MM.1S (cell line): ENCODE data around the gene APH1B.

Experiments used
- DNase-seq: peaks from one replicate; pipeline ENCODE4 v3.0.0-alpha.2; 2015
- H2AFZ ChIP-seq: fragments of 300-600 bp; sonication (generic); 2 replicates; pipeline ENCODE4 v1.6.0; 2016; ENCODE audit warnings: antibody characterized with exemption, low read length
- H3F3A ChIP-seq: fragments of 300-600 bp; sonication (generic); 2 replicates; pipeline ENCODE4 v1.6.1; 2016; ENCODE audit warnings: mild to moderate bottlenecking, antibody characterized with exemption, low read length, moderate library complexity, mixed read lengths; ENCODE audit not compliant: insufficient read depth
- H3K27ac ChIP-seq: fragments of 300-600 bp; sonication (generic); 2 replicates; pipeline ENCODE4 v1.5.1; 2016; ENCODE audit warnings: mild to moderate bottlenecking, low read length
- H3K27me3 ChIP-seq: fragments of 300-600 bp; sonication (generic); replicated peaks from 2 replicates; pipeline ENCODE4 v1.6.0; 2016; ENCODE audit warnings: low read length; ENCODE audit not compliant: insufficient read depth
- H3K36me3 ChIP-seq: fragments of 300-600 bp; sonication (generic); replicated peaks from 2 replicates; pipeline ENCODE4 v1.6.1; 2016; ENCODE audit warnings: mild to moderate bottlenecking, low read length, mixed read lengths; ENCODE audit not compliant: insufficient read depth
- H3K4me1 ChIP-seq: fragments of 300-600 bp; sonication (generic); 2 replicates; pipeline ENCODE4 v1.6.1; 2016; ENCODE audit warnings: low read length, mixed read lengths
- H3K4me2 ChIP-seq: fragments of 300-600 bp; sonication (generic); 2 replicates; pipeline ENCODE4 v1.6.0; 2016; ENCODE audit warnings: low read depth, low read length
- H3K4me3 ChIP-seq: fragments of 300-600 bp; sonication (generic); 2 replicates; pipeline ENCODE4 v1.5.1; 2016; ENCODE audit warnings: low read length, mixed read lengths
- H3K79me2 ChIP-seq: fragments of 300-600 bp; sonication (generic); 2 replicates; pipeline ENCODE4 v1.6.1; 2016; ENCODE audit warnings: mixed run types, low read length, mixed read lengths
- H3K9ac ChIP-seq: fragments of 300-600 bp; sonication (generic); 2 replicates; pipeline ENCODE4 v1.6.1; 2016; ENCODE audit warnings: low read length, mixed read lengths
- H3K9me2 ChIP-seq: fragments of 300-600 bp; sonication (generic); replicated peaks from 2 replicates; pipeline ENCODE4 v1.6.1; 2016; ENCODE audit warnings: mild to moderate bottlenecking, low read length, mixed read lengths; ENCODE audit not compliant: insufficient read depth
- H3K9me3 ChIP-seq: fragments of 300-600 bp; sonication (generic); replicated peaks from 2 replicates; pipeline ENCODE4 v1.6.1; 2016; ENCODE audit warnings: mild to moderate bottlenecking, low read length, mixed read lengths; ENCODE audit not compliant: insufficient read depth
- H4K20me1 ChIP-seq: fragments of 300-600 bp; sonication (generic); 2 replicates; pipeline ENCODE4 v1.6.1; 2016; ENCODE audit warnings: mild to moderate bottlenecking, low read length, moderate library complexity, mixed read lengths; ENCODE audit not compliant: insufficient read depth
- EZH2 ChIP-seq: fragments of 300-600 bp; sonication (generic); optimal IDR thresholded peaks from 2 replicates; pipeline ENCODE3; 2017; ENCODE audit warnings: low read depth, mild to moderate bottlenecking, antibody characterized with exemption, low read length, mixed read lengths
- EZH2phosphoT487 ChIP-seq: fragments of 300-600 bp; sonication (generic); IDR thresholded peaks from 2 replicates; pipeline ENCODE4 v1.6.1; 2018; ENCODE audit warnings: antibody characterized with exemption, low read length
- TF ChIP-seq, protein P1 (sequence below): fragments of 300-600 bp; sonication (generic); IDR thresholded peaks from 2 replicates; pipeline ENCODE4 v1.5.1; 2016; ENCODE audit warnings: antibody characterized with exemption, low read length, mixed read lengths

The APH1B gene

DNA sequence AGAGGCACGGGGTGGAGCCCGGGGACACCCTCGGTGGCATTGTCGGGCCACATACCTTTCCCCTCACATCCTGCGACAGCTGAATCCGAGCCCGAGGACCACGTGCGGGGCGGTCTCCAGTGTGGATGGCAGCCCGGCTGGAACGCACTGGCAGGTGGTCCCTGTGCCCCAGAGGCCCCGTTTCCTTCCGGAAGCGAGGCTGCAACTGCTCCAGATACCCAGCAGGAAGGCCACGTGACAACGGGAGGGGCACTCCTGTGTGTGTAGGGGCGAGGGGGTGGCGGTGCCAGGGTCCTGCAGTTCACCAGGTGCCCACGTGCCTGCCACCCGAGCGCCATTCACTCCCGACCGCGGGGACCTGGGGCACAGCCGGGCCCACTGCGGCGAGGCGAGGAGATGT, 44.1 kb downstream of the APH1B start:
- Histone ChIP-seq H3K9me3 (no peaks in the 10 kb centered on the region), H3K4me3 (no peak overlapping the region), H3K9ac (no peak overlapping the region), H3K27me3 (no peaks in the 10 kb centered on the region), H3K27ac (no peak overlapping the region), H2AFZ (no peak overlapping the region), H3K4me2 (no peak overlapping the region), H3K4me1 (no peaks in the 10 kb centered on the region), H3F3A (no peaks in the 10 kb centered on the region), H4K20me1 (no peaks in the 10 kb centered on the region), H3K79me2 (no peaks in the 10 kb centered on the region), H3K9me2 (no peaks in the 10 kb centered on the region), H3K36me3 (no peaks in the 10 kb centered on the region)
- DNase-seq = no peak
- no peak for TF ChIP-seq EZH2
- TF ChIP-seq, protein P1, sequence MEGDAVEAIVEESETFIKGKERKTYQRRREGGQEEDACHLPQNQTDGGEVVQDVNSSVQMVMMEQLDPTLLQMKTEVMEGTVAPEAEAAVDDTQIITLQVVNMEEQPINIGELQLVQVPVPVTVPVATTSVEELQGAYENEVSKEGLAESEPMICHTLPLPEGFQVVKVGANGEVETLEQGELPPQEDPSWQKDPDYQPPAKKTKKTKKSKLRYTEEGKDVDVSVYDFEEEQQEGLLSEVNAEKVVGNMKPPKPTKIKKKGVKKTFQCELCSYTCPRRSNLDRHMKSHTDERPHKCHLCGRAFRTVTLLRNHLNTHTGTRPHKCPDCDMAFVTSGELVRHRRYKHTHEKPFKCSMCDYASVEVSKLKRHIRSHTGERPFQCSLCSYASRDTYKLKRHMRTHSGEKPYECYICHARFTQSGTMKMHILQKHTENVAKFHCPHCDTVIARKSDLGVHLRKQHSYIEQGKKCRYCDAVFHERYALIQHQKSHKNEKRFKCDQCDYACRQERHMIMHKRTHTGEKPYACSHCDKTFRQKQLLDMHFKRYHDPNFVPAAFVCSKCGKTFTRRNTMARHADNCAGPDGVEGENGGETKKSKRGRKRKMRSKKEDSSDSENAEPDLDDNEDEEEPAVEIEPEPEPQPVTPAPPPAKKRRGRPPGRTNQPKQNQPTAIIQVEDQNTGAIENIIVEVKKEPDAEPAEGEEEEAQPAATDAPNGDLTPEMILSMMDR = no peak
- TF ChIP-seq EZH2phosphoT487 = no peak

DNA sequence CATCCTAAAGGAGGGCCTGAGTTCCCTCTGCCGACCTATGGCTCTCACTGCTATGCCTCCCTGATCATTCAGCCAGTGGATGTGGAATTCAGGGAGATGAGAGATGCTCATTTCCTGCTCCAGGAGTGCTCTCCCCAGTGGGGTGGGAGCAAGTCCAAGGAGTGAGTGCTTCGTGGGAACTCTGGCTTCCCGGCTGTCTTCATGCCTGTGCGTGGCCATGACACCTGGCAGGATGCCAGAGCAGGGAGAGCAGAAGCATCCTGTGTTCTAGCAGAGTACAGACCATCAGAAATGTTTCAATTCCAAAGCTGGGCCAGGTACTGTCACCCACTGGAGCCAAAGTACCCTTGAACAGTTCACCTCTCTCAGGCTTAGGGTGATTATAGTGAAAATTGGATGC, 45.1 kb downstream of the APH1B start:
- H3K79me2 ChIP-seq = no peaks in the 10 kb centered on the region
- no peak for DNase-seq
- no peak overlapping the region for H3K27ac ChIP-seq
- no peak overlapping the region for H3K4me2 ChIP-seq
- H4K20me1 ChIP-seq = no peaks in the 10 kb centered on the region
- H3K36me3 ChIP-seq = no peaks in the 10 kb centered on the region
- no peaks in the 10 kb centered on the region for H3K9me3 ChIP-seq
- no peaks in the 10 kb centered on the region for H3K9me2 ChIP-seq
- TF ChIP-seq EZH2phosphoT487 (no peak), EZH2 (no peak)
- TF ChIP-seq, protein P1 = no peak
- no peaks in the 10 kb centered on the region for H3K27me3 ChIP-seq
- H3K9ac ChIP-seq = no peak overlapping the region
- no peaks in the 10 kb centered on the region for H3K4me1 ChIP-seq
- no peaks in the 10 kb centered on the region for H3F3A ChIP-seq
- H2AFZ ChIP-seq = no peak overlapping the region
- H3K4me3 ChIP-seq = no peak overlapping the region

DNA sequence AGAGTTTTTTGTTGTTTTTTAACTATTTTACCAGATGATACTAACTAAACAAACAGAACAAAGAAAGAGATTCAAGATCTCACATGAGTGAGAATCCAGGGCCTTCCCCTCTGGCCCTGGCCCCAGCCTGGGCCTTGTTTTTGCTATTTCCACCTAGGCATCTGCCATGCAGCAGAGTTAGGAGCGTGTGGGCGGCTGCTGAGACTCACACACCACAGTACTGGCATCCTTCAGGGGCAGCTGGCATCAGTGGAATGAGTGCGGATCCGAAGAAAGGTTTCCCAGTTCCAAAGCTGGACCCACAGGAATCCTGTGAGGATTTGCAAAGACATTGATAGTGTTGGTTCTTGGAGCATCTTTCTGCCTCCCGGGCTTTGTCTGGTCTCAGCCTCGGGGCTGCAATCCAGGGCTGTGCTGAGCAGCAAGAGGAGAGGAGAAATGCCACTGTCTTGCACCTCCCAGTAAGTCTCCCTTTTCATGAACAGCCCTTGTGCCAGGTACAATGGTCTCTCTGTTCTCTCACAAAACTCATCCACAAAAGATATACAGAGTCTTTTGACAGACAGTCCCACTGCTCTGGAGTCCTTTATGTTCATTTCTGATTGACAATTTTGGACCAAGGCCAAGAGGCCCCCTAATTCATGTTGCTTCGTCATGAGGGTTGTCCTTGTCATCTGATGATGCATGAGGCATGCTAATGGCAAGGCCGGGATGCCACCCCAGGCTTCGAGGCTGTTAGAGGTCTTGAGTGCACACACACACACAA, 46.6 kb downstream of the APH1B start:
- Histone ChIP-seq H3F3A (no peaks in the 10 kb centered on the region), H3K4me1 (no peaks in the 10 kb centered on the region), H3K27ac (no peak overlapping the region), H3K9ac (no peak overlapping the region), H2AFZ (no peak overlapping the region), H3K9me3 (no peaks in the 10 kb centered on the region), H3K9me2 (no peaks in the 10 kb centered on the region), H3K36me3 (no peaks in the 10 kb centered on the region), H4K20me1 (no peaks in the 10 kb centered on the region), H3K79me2 (no peaks in the 10 kb centered on the region), H3K4me3 (no peak overlapping the region), H3K27me3 (no peaks in the 10 kb centered on the region), H3K4me2 (no peak overlapping the region)
- no peak for DNase-seq
- TF ChIP-seq, protein P1 = no peak
- no peak for TF ChIP-seq EZH2
- TF ChIP-seq EZH2phosphoT487 = no peak
